SHP77 (cell line): Measurements from ENCODE around the gene DHRS4L2.
A peak's percentile ranks its signal among the peaks of the same experiment; 100 is the strongest.
"Not testable (repeated sequence)": the region's sequence is repeated elsewhere in the genome, so short reads cannot be mapped to it uniquely, and the experiment has no call there.

Source experiments
- DNase-seq, 2 experiments: peaks; one replicate each; lab custom pipeline; 2025; lab: John Stamatoyannopoulos, UW

DHRS4L2 gene

GRCh38 chr14:23973178-23973577, 15.6 kb upstream of the DHRS4L2 start:
- not testable (repeated sequence) for DNase-seq

GRCh38 chr14:23974041-23974440, 14.7 kb upstream of the DHRS4L2 start:
- not testable (repeated sequence) for DNase-seq

- DNase-seq, result not testable (repeated sequence)
These were observed 11.5 kb upstream of the DHRS4L2 start for GRCh38 chr14:23977208-23977607.

GRCh38 chr14:23981951-23982813, 6.5 kb upstream of the DHRS4L2 start:
- DNase-seq, result not testable (repeated sequence)

- no peak for DNase-seq
These were observed 3.7 kb upstream of the DHRS4L2 start for GRCh38 chr14:23984891-23985602.

- DNase-seq, result peak in 1 of 2 experiments; percentile 3
These were observed 514 bp upstream of the DHRS4L2 start for GRCh38 chr14:23988223-23988606.

GRCh38 chr14:23989734-23990445, 1.2 kb downstream of the DHRS4L2 start:
- peak; percentile 81 to 91 for DNase-seq

- DNase-seq, result not testable (repeated sequence)
These were observed 2.2 kb downstream of the DHRS4L2 start for GRCh38 chr14:23990961-23991360.

GRCh38 chr14:23993042-23993441, 4.3 kb downstream of the DHRS4L2 start:
- DNase-seq, result not testable (repeated sequence)

- not testable (repeated sequence) for DNase-seq
These were observed 7.3 kb downstream of the DHRS4L2 start for GRCh38 chr14:23996009-23996408.

- DNase-seq, result not testable (repeated sequence)
These were observed 8.1 kb downstream of the DHRS4L2 start for GRCh38 chr14:23996825-23997224.

- not testable (repeated sequence) for DNase-seq
These were observed 10.9 kb downstream of the DHRS4L2 start for GRCh38 chr14:23999640-24000039.

GRCh38 chr14:24001078-24001477, 12.3 kb downstream of the DHRS4L2 start:
- DNase-seq, result not testable (repeated sequence)

GRCh38 chr14:24001679-24002078, 12.9 kb downstream of the DHRS4L2 start:
- not testable (repeated sequence) for DNase-seq

- DNase-seq, result not testable (repeated sequence)
These were observed 17.7 kb downstream of the DHRS4L2 start for GRCh38 chr14:24006471-24006816.

GRCh38 chr14:24006817-24007652, 18.3 kb downstream of the DHRS4L2 start:
- peak in 1 of 2 experiments; percentile 18 for DNase-seq

GRCh38 chr14:24011051-24011450, 22.3 kb downstream of the DHRS4L2 start:
- DNase-seq, result no peak

GRCh38 chr14:24012726-24013273, 24.1 kb downstream of the DHRS4L2 start:
- not testable (repeated sequence) for DNase-seq

- peak; percentile 68 to 80 for DNase-seq
These were observed 25.2 kb downstream of the DHRS4L2 start for GRCh38 chr14:24013654-24014514.

GRCh38 chr14:24015745-24016144, 27.0 kb downstream of the DHRS4L2 start:
- not testable (repeated sequence) for DNase-seq
